Measurements from ENCODE around the gene OPHN1. TPM values are rescaled to one million over a fixed set of nuclear protein-coding genes. Genes with fewer than 3 reads are reported as not detected.
"Not testable (repeated sequence)": the region's sequence is repeated elsewhere in the genome, so short reads cannot be mapped to it uniquely, and the experiment has no call there.

OPHN1 gene
- total RNA-seq, 1 donor from 2014 or later: 17.9 TPM

DNA sequence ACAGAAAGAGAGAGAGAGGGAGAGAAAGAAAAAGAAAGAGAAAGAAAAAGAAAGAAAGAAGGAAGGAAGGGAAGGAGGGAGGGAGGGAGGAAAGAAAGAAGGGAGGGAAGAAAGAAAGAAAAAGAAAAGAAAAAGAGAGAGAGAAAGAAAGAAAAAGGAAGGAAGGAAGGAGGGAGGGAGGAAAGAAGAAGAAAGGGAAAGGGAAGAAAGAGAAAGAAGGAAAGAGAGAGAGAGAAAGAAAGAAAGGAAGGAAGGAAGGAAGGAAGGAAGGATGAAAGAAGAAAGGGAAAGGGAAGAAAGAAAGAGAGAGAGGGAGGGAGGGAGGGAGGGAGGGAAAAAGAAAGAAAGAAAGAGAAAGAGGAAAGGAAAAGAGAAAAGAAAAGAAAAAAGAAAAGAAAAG, 10.8 kb downstream of the OPHN1 start:
- DNase-seq: no peak

DNA sequence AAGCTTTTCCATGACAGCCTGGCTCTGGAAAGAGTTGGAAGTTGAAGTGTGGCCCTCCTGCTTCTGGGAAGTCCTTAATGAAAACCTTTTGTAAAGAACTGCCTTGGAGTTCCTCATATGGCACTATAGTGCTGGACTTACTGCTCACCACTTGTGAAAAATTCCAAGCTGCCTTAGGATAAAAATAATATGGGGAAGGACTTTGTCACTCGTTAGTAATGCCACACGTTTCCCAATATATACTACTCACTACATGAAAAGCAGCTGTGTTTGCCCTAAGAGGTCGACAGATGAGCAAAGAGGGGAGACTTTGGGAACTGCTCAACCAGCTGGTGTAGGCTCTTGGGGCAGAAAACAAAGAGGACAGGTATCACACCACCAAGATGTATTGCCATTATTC, 11.7 kb downstream of the OPHN1 start:
- peak; percentile 69 for DNase-seq

DNA sequence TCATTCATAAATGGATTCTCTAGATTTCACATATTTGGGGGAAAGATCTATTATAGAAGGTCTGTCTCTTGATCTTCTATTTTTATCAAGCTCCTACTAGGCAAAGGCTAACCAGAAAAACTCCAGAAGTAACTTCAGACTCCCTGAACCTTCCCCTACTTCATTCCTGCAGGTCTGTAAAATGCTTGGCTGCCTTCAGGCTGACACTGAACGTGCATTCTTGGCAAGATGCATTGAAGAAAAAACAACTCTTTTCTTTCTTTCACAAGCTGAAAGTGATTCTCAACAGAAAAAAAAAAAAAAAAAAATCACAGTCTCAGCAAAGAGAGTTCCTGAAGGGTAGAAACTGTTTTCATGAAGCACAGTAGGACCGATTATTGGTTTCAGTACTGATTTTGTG, 12.7 kb downstream of the OPHN1 start:
- DNase-seq: no peak

DNA sequence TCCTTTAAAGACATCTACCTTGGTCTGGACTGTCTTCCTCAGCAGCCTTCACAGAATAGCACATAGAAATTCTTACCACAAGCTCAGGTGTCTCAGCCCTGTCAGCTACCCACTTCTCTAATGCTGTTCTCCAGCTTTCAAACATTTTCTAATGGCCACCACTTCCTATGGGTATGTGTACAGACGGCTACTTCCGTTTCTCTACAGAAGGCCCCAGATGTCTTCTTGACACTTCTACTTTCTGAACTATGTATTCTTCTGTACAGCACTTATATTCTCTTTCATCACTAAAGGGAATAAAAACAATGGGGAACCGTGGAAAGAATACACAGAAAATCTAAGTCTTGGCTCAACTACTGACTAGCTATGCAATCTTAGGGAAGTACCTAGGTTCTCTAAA, 13.3 kb downstream of the OPHN1 start:
- DNase-seq: no peak

DNA sequence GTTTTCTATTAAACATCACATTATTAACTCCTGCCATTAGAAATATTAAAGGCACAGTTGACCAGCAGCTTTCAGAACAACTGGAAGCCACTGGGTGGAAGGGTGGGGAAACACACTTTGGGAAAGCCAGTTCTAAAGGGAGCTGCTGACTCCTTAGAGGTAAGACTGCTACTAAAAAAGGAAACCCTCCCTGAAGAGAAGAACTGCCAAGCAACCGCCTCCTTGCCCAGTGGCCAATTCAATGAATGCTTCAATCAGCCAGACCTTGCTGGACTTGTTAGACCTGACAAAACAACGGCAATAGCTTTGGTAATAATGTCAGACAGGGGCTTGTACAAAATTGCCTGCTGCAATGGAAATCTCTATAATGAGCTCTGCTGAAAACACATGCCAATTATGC, 15.6 kb downstream of the OPHN1 start:
- DNase-seq: no peak

DNA sequence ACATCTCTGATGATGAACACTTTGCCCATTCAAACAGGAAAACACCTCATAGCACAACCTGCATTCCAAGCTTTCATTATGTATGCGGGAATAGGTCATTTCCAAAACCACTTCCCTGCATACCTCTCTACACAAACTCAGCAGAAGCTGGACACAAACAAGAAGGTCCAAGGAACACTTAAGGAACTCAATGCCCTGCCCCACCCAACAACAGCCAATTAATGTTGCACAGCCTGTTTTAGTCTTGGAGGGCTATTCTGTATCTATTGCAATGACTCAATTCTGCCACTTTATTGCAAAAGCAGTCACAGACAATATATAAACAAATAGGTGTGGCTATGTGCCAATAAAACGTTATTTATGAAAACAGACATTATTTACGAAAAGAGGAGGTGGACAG, 16.7 kb downstream of the OPHN1 start:
- DNase-seq: no peak

DNA sequence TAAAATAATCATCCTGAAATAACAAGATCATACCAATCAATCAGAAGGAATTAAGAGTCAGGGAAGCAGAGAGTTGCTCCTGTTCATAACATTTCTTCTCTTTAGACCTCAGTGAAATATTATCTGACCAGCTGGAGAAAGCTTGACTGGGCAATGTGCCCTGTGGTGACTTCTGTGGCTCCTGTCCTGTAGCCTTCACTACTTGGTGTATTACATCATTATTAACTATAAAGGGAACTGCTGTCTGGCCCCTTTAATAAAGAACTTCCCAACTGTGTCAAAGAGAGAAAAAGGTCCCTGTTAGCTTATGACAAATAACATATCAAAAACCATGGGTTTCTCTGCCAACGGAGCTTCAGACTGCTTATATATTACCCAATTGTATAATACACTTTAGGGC, 18.0 kb downstream of the OPHN1 start:
- DNase-seq: no peak

DNA sequence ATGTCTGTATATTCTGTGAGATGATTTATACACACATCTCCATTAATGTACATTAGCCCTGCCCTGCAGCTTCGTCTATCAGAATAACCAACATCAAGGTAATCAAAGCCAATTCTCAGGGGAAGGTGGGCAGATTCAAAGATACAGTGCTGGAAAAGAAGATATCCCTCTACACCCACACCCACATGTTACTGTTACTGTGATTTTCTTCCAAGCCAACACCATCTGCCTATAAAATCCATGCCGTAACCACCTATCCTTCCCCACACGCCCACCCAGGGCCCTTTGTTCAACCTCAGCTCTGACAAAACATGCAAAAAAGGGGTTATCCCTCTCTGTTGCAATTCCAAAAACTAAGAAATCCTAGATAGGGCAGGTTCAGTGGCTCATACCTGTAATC, 20.0 kb downstream of the OPHN1 start:
- DNase-seq: no peak

DNA sequence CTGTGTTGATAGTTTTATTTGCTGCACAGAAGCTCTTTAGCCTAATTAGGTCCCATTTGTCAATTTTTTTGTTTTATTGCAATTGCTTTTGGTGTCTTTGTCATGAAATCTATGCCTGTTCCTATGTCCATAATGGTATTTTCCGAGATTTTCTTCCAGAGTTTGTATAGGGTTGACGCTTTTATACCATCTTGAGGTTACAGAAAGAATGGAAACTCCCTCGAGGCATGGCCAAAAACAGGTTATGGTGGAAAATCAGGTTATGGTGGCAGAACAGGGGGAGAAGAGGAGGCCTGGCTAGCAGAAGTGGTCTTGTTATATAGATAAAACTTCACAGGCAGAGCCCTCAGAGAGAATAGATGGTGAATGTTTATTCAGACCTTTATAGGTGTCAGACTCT, 21.6 kb downstream of the OPHN1 start:
- no peak for DNase-seq

DNA sequence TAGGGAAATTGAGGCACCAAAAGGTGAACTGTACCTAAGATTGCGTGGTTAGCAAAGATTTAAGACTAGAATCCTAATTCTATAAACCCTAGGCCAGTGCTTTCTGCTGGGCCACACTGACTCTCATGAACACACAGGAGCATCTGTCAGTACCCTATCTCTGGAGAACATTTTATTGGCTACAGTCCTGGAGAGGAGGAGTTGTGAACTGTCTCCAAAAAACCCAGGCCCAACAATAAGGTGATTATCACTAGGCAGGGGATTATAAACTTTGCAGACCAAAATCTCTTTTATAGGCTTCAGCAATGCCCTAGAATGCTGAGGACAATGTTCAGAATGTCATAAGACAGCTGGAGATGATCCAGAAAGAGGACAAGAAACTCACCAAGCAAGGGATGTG, 24.1 kb downstream of the OPHN1 start:
- no peak for DNase-seq

DNA sequence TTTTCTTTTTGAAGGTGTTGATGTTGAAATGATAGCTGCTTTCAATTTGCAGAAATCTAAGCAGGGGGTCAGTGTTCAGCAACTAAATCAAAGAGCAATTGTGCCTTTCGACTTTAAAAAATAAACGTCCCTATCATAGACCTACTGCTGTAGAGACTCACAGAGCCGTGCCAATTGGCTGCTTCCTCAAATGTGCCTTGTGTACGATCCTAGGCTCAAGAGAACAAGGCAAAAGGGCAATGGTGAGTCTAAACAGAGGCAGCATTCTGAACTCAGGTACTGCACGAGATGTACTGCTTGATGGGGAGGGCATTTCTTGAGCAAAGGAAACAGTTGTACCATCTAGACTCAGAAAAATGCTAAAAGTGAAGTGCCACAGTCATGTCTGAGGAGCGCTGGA, 29.8 kb downstream of the OPHN1 start:
- DNase-seq: no peak

DNA sequence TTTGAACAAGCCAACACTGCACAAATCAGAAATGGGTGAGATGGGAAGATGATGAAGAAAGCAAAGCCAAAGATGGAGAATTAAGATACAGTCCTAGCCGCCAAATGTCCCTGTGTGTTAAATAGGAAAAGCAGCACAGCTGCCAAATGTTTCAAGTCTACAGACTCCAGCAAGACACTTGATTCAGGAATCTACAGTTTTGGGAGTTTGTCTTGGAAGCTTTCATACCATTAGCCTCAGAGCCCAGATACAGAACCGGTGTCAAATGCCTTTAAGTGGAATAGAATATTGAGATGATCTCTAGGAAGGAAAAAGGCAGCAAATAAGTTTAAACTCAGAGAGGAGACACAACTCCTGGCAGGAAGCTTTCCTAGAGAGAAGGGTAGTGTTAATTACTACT, 30.3 kb downstream of the OPHN1 start:
- no peak for DNase-seq

DNA sequence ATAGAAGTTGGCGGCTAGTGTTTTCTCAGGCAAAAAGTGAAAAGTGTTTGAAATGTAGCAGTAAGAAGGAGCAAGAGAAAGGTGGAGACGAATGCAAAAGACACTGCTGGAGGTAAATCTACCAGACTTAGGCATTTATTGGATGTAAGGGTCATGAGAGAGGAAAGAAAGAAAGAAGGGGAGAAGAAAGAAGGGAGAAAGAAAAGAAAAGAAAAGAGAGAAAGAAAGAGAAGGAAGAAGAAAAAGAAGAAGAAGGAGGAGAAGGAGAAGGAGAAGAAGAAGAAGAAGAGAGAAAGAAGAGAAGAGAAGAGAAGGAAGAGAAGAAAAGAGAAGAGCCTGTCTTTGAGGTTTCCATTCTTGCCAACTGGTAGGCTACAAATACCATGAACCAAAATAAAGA, 31.2 kb downstream of the OPHN1 start:
- no peak for DNase-seq

DNA sequence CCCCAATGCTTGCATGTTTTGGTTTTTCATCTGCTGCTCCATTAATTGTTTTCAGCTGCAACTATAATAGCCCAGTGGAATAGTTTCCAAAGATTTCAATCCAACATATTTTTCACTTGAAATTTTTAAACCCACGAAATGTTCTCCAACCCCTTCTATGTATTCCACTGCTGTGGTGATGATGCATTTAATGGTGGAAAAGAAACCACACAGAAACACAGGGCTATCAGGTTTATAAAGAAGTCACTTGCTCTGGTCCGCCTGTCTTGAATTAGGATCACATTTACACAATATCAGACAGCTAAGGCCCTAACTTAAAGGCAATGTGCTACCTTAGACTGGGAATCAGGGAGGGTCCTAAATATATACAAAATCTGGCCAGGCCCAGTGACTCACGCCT, 35.0 kb downstream of the OPHN1 start:
- peak; percentile 4 for DNase-seq

DNA sequence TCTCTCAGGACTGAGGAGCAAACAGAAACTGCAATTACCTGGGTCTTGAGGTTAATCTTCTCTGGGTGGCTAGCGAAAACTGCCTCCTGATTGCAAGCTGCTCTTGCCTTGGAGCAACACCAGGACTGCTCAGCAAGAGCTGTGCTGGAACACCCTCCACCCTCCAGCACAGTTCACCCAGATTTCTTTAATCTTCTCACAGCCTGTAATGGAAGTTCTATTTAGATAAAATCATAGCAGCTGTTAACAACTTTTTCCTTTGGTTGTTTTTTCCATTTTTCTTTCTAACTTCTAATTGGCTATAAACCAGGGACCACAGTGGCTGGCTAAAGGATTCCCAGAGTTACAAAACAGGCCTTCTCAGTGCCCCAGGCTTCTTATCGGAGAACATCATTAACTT, 36.3 kb downstream of the OPHN1 start:
- DNase-seq: peak; percentile 34

DNA sequence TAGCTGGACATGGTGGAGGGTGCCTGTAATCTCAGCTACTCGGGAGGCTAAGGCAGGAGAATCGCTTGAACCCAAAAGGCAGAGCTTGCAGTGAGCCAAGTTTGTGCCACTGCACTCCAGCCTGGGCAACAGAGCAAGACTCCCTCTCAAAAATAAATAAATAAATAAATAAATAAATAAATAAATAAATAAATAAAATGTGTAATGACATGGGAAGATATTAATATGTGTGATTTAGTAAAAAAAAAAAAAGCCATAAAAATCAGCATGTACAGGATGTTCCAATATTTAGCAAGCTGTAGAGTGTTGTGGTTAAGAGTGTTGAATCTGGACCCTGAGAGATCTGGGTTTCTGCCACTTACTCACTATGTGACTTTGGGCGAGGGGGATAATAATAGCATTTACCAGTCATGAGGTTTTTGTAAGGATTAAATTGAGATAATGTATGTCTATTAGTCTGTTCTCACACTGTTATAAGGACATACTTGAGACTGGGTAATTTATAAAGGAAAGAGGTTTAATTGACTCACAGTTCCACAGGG, 43.8 kb downstream of the OPHN1 start:
- DNase-seq: not testable (repeated sequence)

DNA sequence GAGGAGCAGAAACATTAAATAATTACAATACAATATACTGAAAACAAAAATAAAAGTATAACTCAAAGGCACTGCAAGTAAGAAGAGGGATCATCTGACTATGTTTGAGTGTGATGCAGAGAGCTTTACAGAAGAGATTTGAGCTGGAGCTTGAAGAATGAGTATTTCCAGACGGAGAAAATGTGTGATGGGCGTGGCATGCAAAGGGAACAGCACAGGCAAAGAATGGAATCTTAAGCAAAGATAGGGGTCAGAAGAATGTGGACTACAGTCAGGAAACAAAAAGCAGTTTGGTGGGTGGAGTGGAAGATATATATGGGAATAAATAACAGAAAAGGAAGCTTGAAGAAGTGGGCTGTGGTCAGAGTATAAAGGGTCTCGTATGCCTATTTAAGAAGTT, 45.5 kb downstream of the OPHN1 start:
- DNase-seq: no peak

DNA sequence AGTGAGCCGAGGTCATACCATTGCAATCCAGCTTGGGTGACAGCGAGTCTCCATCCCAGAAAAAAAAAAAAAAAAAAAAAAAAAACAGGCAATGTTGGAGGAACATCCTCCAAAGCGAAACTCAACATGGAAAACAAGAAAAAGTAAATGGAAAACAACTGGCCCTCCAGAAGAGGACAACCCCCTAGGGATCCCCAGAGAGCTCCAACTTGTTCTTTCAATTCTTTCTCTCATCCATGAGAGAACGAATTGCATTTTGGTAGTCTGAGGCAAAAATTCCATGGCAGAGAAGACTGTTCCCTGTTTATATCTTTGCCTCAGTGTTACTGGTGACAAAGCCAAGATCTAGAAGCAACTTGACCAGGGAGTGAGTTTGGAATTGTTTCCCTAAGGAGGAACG, 49.8 kb downstream of the OPHN1 start:
- DNase-seq: no peak

DNA sequence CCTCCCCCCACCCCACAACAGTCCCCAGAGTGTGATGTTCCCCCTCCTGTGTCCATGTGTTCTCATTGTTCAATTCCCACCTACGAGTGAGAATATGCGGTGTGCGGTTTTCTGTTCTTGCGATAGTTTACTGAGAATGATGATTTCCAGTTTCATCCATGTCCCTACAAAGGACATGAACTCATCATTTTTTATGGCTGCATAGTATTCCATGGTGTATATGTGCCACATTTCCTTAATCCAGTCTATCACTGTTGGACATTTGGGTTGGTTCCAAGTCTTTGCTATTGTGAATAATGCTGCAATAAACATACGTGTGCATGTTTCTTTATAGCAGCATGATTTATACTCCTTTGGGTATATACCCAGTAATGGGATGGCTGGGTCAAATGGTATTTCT, 55.7 kb downstream of the OPHN1 start:
- not testable (repeated sequence) for DNase-seq

DNA sequence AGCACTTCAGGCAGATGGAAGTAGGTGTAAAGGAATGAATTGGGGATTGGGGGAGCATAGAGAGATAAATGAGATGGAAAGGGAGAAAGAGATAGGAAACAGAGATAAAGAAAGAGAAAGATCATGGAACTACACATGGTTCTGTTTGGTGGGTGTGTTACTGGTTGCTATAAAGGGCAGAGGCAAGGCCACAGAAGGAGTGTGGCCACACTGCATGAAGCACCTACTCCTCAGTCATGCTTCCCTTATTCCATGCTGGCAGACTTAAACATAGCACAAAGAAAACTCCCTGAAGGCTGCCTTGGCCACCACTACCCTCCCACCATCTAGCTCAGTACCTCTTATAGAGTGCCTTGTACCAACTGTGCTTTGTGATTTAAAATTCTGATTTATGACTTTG, 56.9 kb downstream of the OPHN1 start:
- no peak for DNase-seq

DNA sequence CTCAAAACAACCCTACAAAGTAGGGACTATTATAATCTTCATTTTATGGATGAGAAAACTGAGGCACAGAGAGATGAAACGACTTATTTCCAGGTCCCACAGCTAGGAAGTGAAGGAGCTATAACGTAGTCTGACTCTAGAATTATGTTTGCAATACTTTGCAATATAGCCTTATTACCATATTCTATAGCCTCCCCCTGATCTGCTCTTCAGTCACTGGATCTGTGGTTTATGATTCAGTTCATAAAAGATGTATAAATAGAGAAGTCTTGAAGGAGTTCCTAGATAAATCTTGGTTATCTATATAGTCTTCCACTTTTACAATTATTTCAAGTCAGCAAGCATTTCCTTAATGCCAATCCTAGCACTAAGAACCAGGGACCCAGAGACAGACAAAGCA, 57.5 kb downstream of the OPHN1 start:
- no peak for DNase-seq

DNA sequence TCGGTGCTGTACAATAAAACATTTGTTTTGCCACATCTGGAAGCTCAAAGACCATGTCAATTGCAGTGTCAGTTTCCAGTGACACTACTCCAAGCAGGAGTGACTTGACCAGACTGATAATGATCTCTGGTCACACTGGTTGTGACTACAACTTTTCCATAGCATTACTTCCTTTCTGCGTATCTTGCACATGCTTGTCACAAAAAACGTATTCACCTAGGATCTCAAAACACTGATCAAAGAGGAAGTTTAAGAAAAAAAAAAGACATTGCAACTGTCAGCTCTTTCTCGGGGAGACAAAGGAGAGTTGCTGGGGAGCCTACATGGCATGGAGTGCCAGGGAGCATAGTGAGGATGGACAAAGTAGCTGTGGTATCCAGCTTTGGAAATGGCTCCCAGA, 60.6 kb downstream of the OPHN1 start:
- DNase-seq: no peak

DNA sequence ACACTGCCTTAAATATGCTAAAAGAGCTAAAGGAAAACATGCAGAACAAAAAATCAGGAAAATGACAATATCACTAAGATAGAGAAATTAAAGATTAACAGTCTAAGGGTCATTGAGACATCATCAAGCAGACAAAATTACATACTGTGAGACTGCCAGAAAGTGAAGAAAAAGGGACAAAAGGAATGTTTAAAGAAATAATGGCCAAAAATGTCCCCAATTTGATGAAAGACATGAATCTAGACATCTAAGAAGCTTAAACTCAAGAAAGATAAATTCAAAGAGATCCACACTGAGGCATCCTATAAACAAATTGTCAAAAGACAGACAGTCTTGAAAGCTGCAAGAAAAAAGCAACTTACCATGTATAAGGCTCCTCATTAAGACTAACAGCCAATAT, 63.7 kb downstream of the OPHN1 start:
- DNase-seq: no peak

DNA sequence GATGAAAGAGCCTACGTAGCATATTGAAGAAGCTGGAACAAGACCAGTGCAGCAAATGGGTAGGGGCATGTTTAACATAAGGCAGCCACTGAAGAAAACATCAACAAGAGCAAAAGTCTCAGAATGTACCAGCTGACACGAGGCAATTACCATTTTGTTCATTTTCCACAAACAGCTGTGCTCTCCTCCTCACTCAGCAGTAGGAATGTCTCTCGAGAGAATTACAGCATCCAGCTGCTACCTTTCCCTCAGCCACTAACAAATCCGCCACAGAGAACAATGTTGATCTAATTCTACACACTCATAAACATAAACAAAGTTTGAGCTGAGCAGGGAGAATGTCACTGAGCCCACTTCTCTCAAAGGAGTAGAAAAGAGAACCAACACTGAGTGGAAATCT, 68.0 kb downstream of the OPHN1 start:
- DNase-seq: peak; percentile 58

DNA sequence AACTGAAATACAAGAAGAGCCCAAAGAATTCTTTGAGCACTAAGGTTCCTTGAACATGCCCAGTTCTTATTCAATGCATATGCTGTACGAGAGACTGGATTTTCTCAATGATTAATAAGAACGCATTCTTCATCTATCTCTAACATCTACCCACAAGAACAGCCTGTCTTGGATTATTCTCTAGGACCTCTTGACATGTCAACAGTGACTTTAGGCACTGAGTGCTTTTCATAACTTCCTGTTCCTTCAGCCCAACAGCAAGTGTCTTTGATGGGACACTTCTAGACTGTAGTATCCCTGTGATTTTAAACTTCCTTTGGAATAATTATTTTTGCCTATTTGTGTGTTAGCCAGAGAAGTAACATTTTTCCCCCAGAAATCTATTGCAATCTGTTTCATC, 69.3 kb downstream of the OPHN1 start:
- no peak for DNase-seq

DNA sequence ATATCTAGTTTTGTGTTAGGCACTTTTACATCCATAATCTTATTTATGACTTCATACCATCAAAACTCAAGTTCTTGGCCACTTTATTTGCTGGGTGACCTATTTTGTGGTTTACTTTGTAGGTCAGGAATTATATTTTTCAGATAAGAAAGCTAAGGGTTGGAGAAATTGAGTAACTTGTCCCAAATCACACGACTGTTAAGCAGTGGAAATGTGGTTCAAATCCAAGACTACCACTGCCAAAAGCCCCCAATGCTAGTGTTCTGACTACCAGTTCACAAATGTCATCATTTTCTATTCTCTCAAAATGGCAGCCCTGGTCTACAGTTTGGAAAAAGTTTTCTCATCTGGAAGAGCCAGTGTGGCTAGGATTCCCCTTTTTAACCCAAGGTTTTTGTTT, 74.6 kb downstream of the OPHN1 start:
- DNase-seq: no peak
